GM10266 (cell line): ENCODE measurements around the gene ZNF784.

Source experiments
- DNase-seq: peaks from one replicate; pipeline ENCODE4 v3.0.0; 2012; ENCODE audit errors: extremely low spot score
- TF ChIP-seq, protein P1 (sequence below): IDR thresholded peaks from 2 replicates; pipeline ENCODE4 v1.5.1; 2012; ENCODE audit warnings: mild to moderate bottlenecking, low read depth; ENCODE audit not compliant: control insufficient read depth, insufficient read depth; ENCODE audit errors: missing control alignments

Gene ZNF784

DNA sequence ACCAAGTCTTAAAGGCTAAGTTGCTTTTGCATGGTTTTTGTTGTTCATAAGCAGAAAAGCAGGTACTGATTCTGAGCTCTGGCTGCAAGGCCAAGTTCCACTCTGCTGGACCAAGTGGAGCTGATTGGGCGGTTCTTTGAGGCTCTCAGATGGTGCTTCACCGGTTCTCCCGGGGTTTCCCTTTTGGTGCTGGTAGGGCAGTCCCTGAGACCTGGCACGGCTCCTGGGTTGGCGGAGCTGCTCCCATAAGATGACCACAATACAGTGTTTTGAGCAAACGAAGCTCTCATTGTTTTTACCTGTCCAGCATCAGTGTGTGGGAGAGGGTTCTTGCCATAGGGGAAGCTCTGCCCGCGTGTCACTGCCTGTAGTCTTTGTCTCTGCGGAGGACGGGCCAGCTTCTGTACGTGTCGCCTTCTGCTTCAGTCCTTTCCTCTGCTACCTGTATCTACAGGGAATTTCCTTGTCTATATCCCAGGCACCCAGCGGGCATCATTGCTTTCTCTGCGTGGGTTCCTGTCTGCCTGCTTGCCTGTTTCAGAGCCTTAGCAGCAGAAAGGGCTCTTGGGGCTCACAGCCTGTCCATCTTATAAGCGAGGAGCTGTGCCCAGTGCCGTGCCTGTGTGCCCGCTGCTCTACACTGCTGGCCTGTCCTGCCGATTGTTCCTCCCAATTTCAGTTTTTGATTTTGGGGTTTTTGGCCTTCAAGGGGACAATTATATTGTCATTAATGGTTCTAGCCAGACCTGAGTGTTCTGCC, 32.8 kb upstream of the ZNF784 start:
- TF ChIP-seq, protein P1, sequence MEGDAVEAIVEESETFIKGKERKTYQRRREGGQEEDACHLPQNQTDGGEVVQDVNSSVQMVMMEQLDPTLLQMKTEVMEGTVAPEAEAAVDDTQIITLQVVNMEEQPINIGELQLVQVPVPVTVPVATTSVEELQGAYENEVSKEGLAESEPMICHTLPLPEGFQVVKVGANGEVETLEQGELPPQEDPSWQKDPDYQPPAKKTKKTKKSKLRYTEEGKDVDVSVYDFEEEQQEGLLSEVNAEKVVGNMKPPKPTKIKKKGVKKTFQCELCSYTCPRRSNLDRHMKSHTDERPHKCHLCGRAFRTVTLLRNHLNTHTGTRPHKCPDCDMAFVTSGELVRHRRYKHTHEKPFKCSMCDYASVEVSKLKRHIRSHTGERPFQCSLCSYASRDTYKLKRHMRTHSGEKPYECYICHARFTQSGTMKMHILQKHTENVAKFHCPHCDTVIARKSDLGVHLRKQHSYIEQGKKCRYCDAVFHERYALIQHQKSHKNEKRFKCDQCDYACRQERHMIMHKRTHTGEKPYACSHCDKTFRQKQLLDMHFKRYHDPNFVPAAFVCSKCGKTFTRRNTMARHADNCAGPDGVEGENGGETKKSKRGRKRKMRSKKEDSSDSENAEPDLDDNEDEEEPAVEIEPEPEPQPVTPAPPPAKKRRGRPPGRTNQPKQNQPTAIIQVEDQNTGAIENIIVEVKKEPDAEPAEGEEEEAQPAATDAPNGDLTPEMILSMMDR = no peak
- DNase-seq = no peak

DNA sequence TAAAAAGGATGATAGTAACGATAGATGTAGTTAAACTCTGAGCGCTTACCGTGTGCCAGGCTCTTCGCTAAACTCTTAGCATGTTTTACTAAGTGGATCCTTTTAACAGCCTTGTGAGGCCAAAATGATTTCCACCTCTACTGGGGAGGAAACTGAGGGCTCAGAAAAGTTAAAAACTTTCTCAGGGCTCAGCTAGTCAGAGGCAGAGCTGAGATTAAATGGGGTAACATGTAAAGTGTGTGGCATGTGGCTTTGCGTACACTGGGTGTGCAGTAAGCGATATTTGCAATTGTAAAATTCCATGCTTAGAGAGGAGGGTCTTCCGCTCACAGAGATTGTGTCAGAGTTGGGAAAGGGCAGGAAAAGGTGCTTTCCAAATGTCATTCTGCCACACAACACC, 32.2 kb upstream of the ZNF784 start:
- DNase-seq = no peak
- TF ChIP-seq, protein P1 = no peak

DNA sequence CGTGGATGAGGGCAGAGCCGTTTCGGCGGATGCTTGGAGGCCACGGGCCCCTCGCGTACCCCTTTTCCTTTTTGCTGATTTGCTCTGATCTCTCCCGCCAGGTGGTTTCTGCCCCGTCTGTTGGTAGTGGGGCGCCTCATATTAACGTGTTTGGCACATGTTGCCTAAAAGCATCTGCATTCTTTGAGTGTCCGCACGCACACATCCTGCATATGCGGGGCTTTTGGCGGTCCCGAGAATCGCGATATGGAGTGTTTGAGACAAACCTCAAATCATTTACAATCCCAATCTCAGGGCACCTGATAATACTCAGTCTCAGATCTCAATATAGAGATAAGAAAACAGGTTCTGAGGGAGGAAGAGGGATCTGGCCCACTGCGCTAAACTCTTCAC, 31.3 kb upstream of the ZNF784 start:
- DNase-seq = no peak
- TF ChIP-seq, protein P1 = no peak

DNA sequence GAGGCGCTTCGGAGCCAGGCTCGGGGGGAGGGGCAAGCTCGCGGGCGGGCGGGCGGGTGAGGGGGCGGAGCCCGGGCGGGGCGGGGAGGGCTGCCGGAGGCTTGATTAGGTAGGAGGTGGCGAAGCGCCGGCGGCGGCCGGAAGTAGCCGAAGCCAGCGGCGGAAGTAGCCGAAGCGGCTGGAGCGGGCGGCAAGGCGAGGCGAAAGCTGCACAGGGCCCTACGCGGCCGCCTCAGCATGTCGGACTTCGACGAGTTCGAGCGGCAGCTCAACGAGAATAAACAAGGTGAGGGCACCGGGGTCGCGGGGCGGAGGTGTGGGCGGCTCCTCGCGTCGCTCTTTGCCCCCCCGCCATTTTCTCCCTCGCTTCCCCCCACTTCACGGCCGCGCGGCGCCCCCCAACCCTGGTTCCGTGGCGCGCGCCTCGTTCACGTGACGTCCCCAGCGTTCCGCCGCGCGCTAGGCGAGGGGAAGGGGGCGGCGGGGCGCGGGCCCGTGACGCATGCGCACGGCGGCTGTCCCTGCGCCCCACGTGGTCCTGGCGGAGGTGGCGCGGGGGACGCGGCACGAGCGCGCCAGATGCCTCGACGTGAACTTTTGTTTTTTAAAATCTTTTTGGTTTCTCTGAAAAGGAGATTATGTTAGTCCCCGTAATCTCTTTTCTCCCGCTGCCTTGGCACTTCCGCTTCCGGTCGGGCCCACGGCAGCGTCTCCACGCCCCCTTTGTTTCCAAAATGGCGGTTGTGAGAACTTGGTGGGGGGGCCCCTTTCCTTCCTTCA, 30.7 kb upstream of the ZNF784 start, which contains the start of gene U2AF2:
TSS of gene U2AF2 (plus strand) at position 168 of the 780 bp plus-strand sequence. CDS start at position 238, 70 bp downstream.
- peak; percentile 98 for DNase-seq
- TF ChIP-seq, protein P1 = no peak

DNA sequence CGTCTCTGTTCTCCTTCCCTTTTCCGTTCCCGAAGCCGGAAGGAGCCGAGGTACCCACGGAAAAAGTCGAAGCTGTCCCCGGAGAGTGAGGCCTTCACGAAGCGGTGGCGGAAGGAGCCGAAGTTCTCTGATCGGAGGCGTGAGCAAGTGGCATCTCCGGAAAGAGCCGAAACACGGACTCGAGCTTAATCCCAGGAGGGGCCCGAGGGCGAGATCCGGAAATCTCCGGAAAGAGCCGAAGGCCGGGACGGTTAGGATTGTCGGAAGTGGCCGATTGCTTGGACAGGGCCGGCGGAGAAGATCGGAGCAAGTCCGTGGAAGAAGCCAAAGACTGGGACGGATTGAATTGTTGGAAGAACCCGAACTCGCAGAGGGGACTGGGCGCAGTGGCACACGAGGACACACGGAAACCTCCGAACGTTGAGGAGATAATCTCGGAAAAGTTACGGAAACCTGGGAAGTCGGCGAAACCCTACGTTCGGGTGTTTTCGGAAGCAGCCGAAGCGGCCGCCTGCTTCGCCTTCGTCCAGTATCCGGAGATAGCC, 30.0 kb upstream of the ZNF784 start:
- DNase-seq = peak; percentile 96
- TF ChIP-seq, protein P1 = no peak

DNA sequence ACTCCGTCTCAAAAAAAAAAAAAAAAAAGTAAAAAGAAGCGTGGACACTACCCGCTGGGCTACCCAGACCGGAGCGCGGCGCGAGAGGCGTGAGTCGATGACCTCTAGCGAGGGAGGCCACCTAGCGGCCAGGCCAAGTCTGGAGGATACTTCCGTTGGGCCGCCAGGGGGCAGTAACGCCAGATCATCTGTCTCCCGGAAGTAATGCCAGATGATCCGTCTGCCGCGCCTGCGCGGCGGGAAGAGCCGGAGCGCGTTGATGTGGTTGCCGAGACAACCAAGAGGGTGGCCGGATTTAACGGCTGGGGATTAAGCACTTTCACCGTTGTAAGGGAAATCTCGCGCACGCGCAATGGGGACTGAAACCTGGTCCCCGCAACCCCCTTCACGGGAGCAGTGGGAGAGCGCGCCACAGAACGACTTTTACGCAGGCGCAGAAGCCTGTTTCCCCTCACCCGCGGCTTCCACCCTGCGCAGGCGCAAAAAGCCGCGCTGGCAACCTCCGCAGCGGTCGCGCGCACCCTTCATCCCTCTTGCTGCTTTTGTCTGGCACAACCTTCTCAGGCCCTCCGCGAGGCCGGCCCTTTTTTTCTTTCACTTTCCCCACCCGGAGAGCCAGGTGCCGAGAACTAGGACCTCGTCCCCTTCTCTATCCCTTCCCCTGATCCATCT, 29.4 kb upstream of the ZNF784 start:
- TF ChIP-seq, protein P1 = peak; percentile 100
- peak; percentile 96 for DNase-seq
